GM12878 (cell line): Measurements from ENCODE around the gene RAB37. TPM values are rescaled to one million over a fixed set of nuclear protein-coding genes. Genes with fewer than 3 reads are reported as not detected.

ENCODE experiments used
- ATAC-seq: fragments of 200-7000 bp; cut with Tn5 transposase; 3 replicates; pipeline ENCODE4 v1.9.1; 2020; ENCODE audit warnings: mild to moderate bottlenecking, moderate library complexity
- BruUV-seq: library from RNA; stranded (reverse); fragments of 400-500 nt; replicated peaks from 2 replicates; lab custom pipeline; 2021; lab: Mats Ljungman, UMichigan
- CTCF ChIA-PET: fragments of 300-600 bp; sonication (Branson Sonifier 250); formaldehyde crosslinking; extraction: SDS; loops from one replicate; lab custom pipeline; 2021; ENCODE audit warnings: inconsistent platforms; lab: Yijun Ruan, JAX
- POLR2A ChIA-PET: fragments of 350-600 bp; formaldehyde crosslinking; extraction: SDS; loops from one replicate; lab custom pipeline; 2021; ENCODE audit warnings: inconsistent platforms; lab: Charles Lee
- RAD21 ChIA-PET: fragments of 300-600 bp; sonication (Branson Sonifier 250); formaldehyde crosslinking; loops from one replicate; lab custom pipeline; 2023; ENCODE audit warnings: antibody characterized with exemption; ENCODE audit not compliant: unreplicated experiment; lab: Charles Lee
- SMC1A ChIA-PET: fragments of 300-600 bp; sonication (Branson Sonifier 250); formaldehyde crosslinking; loops from one replicate; lab custom pipeline; 2023; ENCODE audit not compliant: unreplicated experiment, uncharacterized antibody; lab: Charles Lee
- DNase-seq: peaks from one replicate; pipeline ENCODE4 v3.0.0-alpha.2; 2011; ENCODE audit warnings: low read depth, low spot score
- FAIRE-seq: peaks from 3 replicates; lab custom pipeline; 2011; peaks lifted over from hg19 to GRCh38; lab: Jason Lieb, UNC
- H2AFZ ChIP-seq: 2 replicates; pipeline ENCODE4 v1.6.0; 2011; ENCODE audit warnings: low read depth, low read length, control low read depth; ENCODE audit not compliant: control insufficient read depth
- H3K27ac ChIP-seq: 2 replicates; pipeline ENCODE4 v1.5.1; 2011; ENCODE audit warnings: control low read depth; ENCODE audit not compliant: control insufficient read depth, insufficient read depth
- H3K27me3 ChIP-seq, 2 experiments: replicated peaks in 1 of 2; 2 replicates each; pipeline versions ENCODE4 v1.6.0 to v1.6.1; 2011; ENCODE audit warnings: low read length in 1 of 2; ENCODE audit not compliant: control insufficient read depth in 2 of 2, insufficient read depth in 2 of 2
- H3K36me3 ChIP-seq, 2 experiments: 2 replicates each; pipeline ENCODE4 v1.5.1; 2011; ENCODE audit warnings: low read length in 1 of 2; ENCODE audit not compliant: control insufficient read depth in 2 of 2, insufficient read depth in 2 of 2
- H3K4me1 ChIP-seq: 2 replicates; pipeline ENCODE4 v1.6.1; 2011; ENCODE audit warnings: mild to moderate bottlenecking, low read length, moderate library complexity, mixed read lengths; ENCODE audit not compliant: control insufficient read depth, insufficient read depth
- H3K4me2 ChIP-seq: 2 replicates; pipeline ENCODE4 v1.6.0; 2011; ENCODE audit warnings: control low read depth; ENCODE audit not compliant: control insufficient read depth, insufficient read depth
- H3K4me3 ChIP-seq: fragments of 200-600 bp; sonication (generic); 2 replicates; pipeline ENCODE4 v1.5.1; 2016
- H3K79me2 ChIP-seq: 2 replicates; pipeline ENCODE4 v1.6.0; 2011; ENCODE audit warnings: low read length; ENCODE audit not compliant: control insufficient read depth, insufficient read depth
- H3K9ac ChIP-seq: 2 replicates; pipeline ENCODE4 v1.8.0; 2011; ENCODE audit warnings: low read length, control low read depth, mixed read lengths; ENCODE audit not compliant: control insufficient read depth, insufficient read depth
- H3K9me3 ChIP-seq: replicated peaks from 3 replicates; pipeline ENCODE4 v1.5.1; 2011; ENCODE audit warnings: mild to moderate bottlenecking, low read length; ENCODE audit not compliant: control insufficient read depth, insufficient read depth
- H4K20me1 ChIP-seq: 2 replicates; pipeline ENCODE4 v1.6.0; 2011; ENCODE audit not compliant: control insufficient read depth, insufficient read depth
- ATF7 ChIP-seq: fragments of 450-650 bp; IDR thresholded peaks from 2 replicates; pipeline ENCODE4 v1.6.1; 2016; ENCODE audit warnings: low read depth, mild to moderate bottlenecking
- CBFB ChIP-seq: IDR thresholded peaks from 2 replicates; pipeline ENCODE4 v1.6.1; 2016; ENCODE audit warnings: antibody characterized with exemption, low read depth
- CEBPB ChIP-seq, 2 experiments: fragments of 150-350 bp in 1 of 2; IDR thresholded peaks; 2 replicates each; pipeline ENCODE4 v1.6.1; 2012 to 2014; ENCODE audit warnings: low read depth in 2 of 2, low read length in 2 of 2, borderline replicate concordance in 1 of 2, inconsistent platforms in 1 of 2
- CHD1 ChIP-seq: IDR thresholded peaks from 2 replicates; pipeline ENCODE4 v1.6.1; 2012; ENCODE audit warnings: low read depth, low read length, improper control_type of control experiment
- ESRRA ChIP-seq: IDR thresholded peaks from 2 replicates; pipeline ENCODE4 v1.6.1; 2012; ENCODE audit warnings: mild to moderate bottlenecking, low read length, improper control_type of control experiment
- HCFC1 ChIP-seq: fragments of 150-350 bp; IDR thresholded peaks from 2 replicates; pipeline ENCODE4 v1.6.1; 2014; ENCODE audit warnings: low read length
- IRF4 ChIP-seq: IDR thresholded peaks from 2 replicates; pipeline ENCODE4 v1.6.1; 2011; ENCODE audit warnings: low read depth, low read length
- MTA2 ChIP-seq: fragments of 450-650 bp; IDR thresholded peaks from 2 replicates; pipeline ENCODE4 v1.6.1; 2016; ENCODE audit warnings: low read depth, mild to moderate bottlenecking, moderate library complexity
- MTA3 ChIP-seq: IDR thresholded peaks from 2 replicates; pipeline ENCODE4 v1.6.1; 2012; ENCODE audit warnings: low read length, inconsistent platforms, borderline replicate concordance
- MYB ChIP-seq: fragments of 150-350 bp; IDR thresholded peaks from 2 replicates; pipeline ENCODE4 v1.6.1; 2014; ENCODE audit warnings: mild to moderate bottlenecking, low read depth, low read length, borderline replicate concordance
- POLR2AphosphoS2 ChIP-seq: IDR thresholded peaks from 2 replicates; pipeline ENCODE4 v1.6.1; 2011; ENCODE audit warnings: low read depth, mild to moderate bottlenecking, low read length, improper control_type of control experiment, moderate library complexity
- SMAD5 ChIP-seq: IDR thresholded peaks from 2 replicates; pipeline ENCODE4 v1.6.1; 2016; ENCODE audit warnings: antibody characterized with exemption, low read depth
- ZNF24 ChIP-seq: fragments of 450-650 bp; IDR thresholded peaks from 2 replicates; pipeline ENCODE4 v1.6.1; 2017; ENCODE audit warnings: antibody characterized with exemption, mild to moderate bottlenecking
- ZSCAN29 ChIP-seq: fragments of 450-650 bp; IDR thresholded peaks from 2 replicates; pipeline ENCODE4 v1.6.1; 2017; ENCODE audit warnings: mild to moderate bottlenecking, moderate library complexity
- WGBS: methylation state at CpG from one replicate; pipeline ENCODE4 v1.1.6; 2016; ENCODE audit warnings: low lambda C conversion rate; ENCODE audit not compliant: insufficient replicate concordance, insufficient coverage; ENCODE audit errors: missing lambda C conversion rate; 5-methylcytosine and 5-hydroxymethylcytosine counted together
- in situ Hi-C: fragments of 300-500 bp; cut with MboI; formaldehyde crosslinking; loops from 9 replicates; pipeline ENCODE4 v1.14.3; 2018; ENCODE audit warnings: mixed read lengths
- intact Hi-C: fragments of 100-400 bp; cut with micrococcal nuclease; formaldehyde crosslinking; loops from one replicate; pipeline ENCODE4 v1.14.2; 2022; ENCODE audit not compliant: unreplicated experiment
- polyA plus RNA-seq, 11 experiments: library from polyadenylated mRNA; depleted of rRNA in 4 of 11; unstranded in 6 of 11; stranded (reverse) in 5 of 11; fragments of >200 nt; fragmentation: Nextera tagmentation in 4 of 11; fragmentation: Illumina TruSeq in 1 of 11; extraction: Ambion mirVana in 4 of 11; extraction: Trizol in 1 of 11; gene quantifications; 1 replicate in 1 of 11; 2 replicates in 10 of 11; pipeline versions ENCODE4 v1.2.1 to v1.2.3, GENCODE V29; 2011 to 2016; ENCODE audit warnings: inconsistent platforms in 2 of 11, missing spikeins in 2 of 11, low read depth in 1 of 11
- total RNA-seq, 4 experiments: library from RNA; depleted of rRNA in 3 of 4; stranded (reverse); fragments of >200 nt in 3 of 4; fragmentation: Illumina TruSeq in 1 of 4; extraction: Trizol in 1 of 4; gene quantifications; 2 replicates each; pipeline versions ENCODE4 v1.2.1 to v1.2.3, GENCODE V29; 2013 to 2021
- TF ChIP-seq, protein P1 (sequence below): fragments of 450-650 bp; formaldehyde crosslinking; IDR thresholded peaks from 2 replicates; pipeline ENCODE4 v1.4.0; 2022; ENCODE audit warnings: mild to moderate bottlenecking, moderate library complexity
- TF ChIP-seq, protein P2 (sequence below): IDR thresholded peaks from 2 replicates; pipeline ENCODE4 v1.6.1; 2011; ENCODE audit warnings: low read depth, mild to moderate bottlenecking, low read length, moderate library complexity, borderline replicate concordance; ENCODE audit errors: extremely low read depth
- TF ChIP-seq, protein P3 (sequence below): IDR thresholded peaks from 2 replicates; pipeline ENCODE4 v1.6.1; 2012; ENCODE audit warnings: low read depth, low read length, improper control_type of control experiment

The RAB37 gene
- total and polyA plus RNA-seq, 10 of the 15 experiments (the other 5 are each of a cell fraction or from before 2014, with no cell fraction given): 0.48 to 5.6 (median 1.7) TPM

DNA sequence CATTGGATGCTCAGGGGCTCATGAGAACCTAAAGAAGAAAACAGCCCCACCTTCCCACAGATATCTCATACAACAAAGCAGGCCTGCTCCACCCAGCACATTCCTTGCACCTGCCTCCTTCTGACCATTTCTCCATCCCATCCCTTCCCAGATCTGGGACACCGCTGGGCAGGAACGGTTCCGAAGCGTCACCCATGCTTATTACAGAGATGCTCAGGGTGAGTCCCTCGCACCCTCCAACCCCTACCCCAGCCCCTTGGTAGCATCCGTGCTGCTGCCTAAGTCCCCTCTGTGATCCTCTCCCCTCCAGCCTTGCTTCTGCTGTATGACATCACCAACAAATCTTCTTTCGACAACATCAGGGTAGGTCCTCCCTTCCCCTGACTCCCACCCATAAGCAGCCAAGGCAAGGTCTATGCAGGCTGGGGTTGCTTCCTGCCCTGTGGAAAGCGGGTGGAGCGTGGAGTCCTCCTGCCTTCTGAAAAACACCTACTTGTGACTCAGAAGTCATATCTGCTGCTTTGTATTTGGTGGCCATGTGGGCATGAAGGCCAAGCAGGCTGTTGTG, 6.0 kb downstream of the RAB37 start (continued):
- TF ChIP-seq, protein P1, sequence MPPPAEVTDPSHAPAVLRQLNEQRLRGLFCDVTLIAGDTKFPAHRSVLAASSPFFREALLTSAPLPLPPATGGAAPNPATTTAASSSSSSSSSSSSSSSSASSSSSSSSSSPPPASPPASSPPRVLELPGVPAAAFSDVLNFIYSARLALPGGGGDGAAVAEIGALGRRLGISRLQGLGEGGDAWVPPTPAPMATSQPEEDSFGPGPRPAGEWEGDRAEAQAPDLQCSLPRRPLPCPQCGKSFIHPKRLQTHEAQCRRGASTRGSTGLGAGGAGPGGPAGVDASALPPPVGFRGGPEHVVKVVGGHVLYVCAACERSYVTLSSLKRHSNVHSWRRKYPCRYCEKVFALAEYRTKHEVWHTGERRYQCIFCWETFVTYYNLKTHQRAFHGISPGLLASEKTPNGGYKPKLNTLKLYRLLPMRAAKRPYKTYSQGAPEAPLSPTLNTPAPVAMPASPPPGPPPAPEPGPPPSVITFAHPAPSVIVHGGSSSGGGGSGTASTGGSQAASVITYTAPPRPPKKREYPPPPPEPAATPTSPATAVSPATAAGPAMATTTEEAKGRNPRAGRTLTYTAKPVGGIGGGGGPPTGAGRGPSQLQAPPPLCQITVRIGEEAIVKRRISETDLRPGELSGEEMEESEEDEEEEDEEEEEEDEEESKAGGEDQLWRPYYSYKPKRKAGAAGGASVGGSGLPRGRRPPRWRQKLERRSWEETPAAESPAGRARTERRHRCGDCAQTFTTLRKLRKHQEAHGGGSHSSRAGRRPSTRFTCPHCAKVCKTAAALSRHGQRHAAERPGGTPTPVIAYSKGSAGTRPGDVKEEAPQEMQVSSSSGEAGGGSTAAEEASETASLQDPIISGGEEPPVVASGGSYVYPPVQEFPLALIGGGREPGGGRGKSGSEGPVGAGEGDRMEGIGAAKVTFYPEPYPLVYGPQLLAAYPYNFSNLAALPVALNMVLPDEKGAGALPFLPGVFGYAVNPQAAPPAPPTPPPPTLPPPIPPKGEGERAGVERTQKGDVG (CRISPR knock-in tag): no peak
- TF ChIP-seq ATF7: no peak
- no peak for TF ChIP-seq CEBPB (IDR thresholded peaks at IDR 0.05; ENCODE audit: borderline replicate concordance in 1 of 2, low read depth in 2 of 2, low read length in 2 of 2)
- TF ChIP-seq SMAD5: no peak

DNA sequence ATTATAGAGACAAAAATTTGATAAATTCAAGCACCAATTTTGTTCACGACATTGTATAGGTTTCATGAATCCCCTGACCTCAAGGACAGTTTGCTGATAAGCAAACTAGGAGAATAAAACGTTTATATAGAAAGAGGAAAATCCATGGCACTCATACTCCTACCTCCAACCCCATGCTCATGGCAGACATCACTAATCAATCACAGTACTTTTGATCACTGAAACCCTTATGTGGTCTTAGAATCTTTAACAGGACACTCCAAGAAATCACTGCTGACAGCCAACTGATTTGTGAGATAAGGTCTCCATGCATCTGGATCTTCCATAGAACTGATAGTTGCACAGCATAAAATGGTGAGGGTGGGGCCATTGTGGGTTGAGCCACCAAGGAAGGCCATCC, 6.7 kb downstream of the RAB37 start:
- no peak for ATAC-seq
- Histone ChIP-seq H3K4me2 (no peak overlapping the region), H3K9me3 (no peaks in the 10 kb centered on the region), H4K20me1 (no peaks in the 10 kb centered on the region), H3K9ac (no peak overlapping the region), H3K4me1 (peaks cover 31% of the 10 kb centered on the region), H3K79me2 (peaks cover 4% of the 10 kb centered on the region), H3K36me3 (no peaks in the 10 kb centered on the region), H3K27me3 (no peaks in the 10 kb centered on the region), H3K4me3 (no peak overlapping the region), H2AFZ (no peak overlapping the region), H3K27ac (no peak overlapping the region)
- in situ Hi-C loops: loop anchor here (5.0 kb wide), 1 partner anchor 124 kb away; no protein-coding TSS in a partner anchor
- peak; percentile 69 for FAIRE-seq
- BruUV-seq: no TSS peak
- SMC1A ChIA-PET: interaction anchor here (0.9 to 2.3 kb wide), 4 partner anchors 27 to 119 kb away, joined by 3 to 10 read pairs (median 4); no protein-coding TSS in a partner anchor
- RAD21 ChIA-PET: interaction anchor here (2.4 to 3.0 kb wide), 2 partner anchors 38 to 123 kb away, joined by 9 to 16 read pairs; no protein-coding TSS in a partner anchor
- POLR2A ChIA-PET: no interaction called here
- WGBS: 89% methylated on average over 2 of the region's 2 CpGs
- CTCF ChIA-PET: interaction anchor here (0.8 to 4.5 kb wide), 11 partner anchors 11 to 217 kb away, joined by 3 to 98 read pairs (median 26); partner anchors contain the start of genes FDXR, GRIN2C and NAT9
- DNase-seq: no peak
- intact Hi-C loops: loop anchor here (1.0 to 2.0 kb wide), 2 partner anchors 37 to 119 kb away; no protein-coding TSS in a partner anchor
- TF ChIP-seq MTA3: no peak
- TF ChIP-seq, protein P2, sequence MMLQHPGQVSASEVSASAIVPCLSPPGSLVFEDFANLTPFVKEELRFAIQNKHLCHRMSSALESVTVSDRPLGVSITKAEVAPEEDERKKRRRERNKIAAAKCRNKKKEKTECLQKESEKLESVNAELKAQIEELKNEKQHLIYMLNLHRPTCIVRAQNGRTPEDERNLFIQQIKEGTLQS: no peak
- TF ChIP-seq HCFC1: no peak
- no peak for TF ChIP-seq CHD1
- no peak for TF ChIP-seq POLR2AphosphoS2
- no peak for TF ChIP-seq ZNF24
- no peak for TF ChIP-seq MYB
- no peak for TF ChIP-seq CBFB
- TF ChIP-seq MTA2: no peak
- TF ChIP-seq IRF4: no peak
- TF ChIP-seq ZSCAN29: no peak
- TF ChIP-seq, protein P3, sequence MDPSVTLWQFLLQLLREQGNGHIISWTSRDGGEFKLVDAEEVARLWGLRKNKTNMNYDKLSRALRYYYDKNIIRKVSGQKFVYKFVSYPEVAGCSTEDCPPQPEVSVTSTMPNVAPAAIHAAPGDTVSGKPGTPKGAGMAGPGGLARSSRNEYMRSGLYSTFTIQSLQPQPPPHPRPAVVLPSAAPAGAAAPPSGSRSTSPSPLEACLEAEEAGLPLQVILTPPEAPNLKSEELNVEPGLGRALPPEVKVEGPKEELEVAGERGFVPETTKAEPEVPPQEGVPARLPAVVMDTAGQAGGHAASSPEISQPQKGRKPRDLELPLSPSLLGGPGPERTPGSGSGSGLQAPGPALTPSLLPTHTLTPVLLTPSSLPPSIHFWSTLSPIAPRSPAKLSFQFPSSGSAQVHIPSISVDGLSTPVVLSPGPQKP: no peak
- no peak for TF ChIP-seq ESRRA
